Measurements from ENCODE around the gene GYPA.
"Not testable (repeated sequence)": the region's sequence is repeated elsewhere in the genome, so short reads cannot be mapped to it uniquely, and the experiment has no call there.

The GYPA gene

DNA sequence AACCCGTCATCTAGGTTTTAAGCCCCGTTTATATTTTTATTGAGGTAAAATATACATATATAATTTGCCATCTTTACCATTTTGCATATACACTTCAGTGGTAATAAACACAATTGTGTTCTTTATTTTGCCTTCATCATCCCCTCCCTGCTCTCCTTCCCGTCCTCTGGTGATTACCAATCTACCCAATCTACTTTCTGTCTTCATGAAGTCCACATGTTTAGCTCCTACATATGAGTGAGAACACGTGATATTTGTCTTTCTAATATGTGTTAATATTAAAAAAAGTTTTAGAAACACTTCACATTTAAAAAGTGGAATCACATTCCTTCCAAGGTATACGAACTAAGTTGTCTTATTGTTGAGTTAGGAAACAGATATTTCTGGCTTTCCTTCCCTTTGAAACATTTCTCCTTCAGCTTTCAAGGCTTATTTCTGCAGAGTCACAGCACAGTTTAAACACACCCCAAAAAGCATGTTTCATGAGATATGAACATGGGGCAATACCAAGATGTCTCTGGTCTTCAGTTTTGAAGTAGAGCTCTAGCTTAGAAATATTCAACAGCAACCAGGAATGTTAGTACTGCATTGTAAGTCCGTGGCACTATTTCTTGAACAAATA lies 35.9 kb downstream of the GYPA start:
- Histone ChIP-seq H3K9me3 (ENCODE audit: control insufficient read depth, insufficient read depth, low read depth, low read length) (no peaks in the 10 kb centered on the region), H3K4me3 (ENCODE audit: low read depth, low read length) (no peak overlapping the region), H3K4me1 (ENCODE audit: control insufficient read depth, insufficient read depth, low read length) (no peaks in the 10 kb centered on the region), H3K27ac (ENCODE audit: extremely low read depth, low read depth, low read length) (no peak overlapping the region), H3K36me3 (ENCODE audit: control insufficient read depth in 2 of 2, insufficient read depth in 1 of 2, low read length in 2 of 2) (no peaks in the 10 kb centered on the region)
- ChIA-PET CTCF (no interaction called here), POLR2A (no interaction called here)
- TF ChIP-seq ZNF510 (tag by site-specific recombination; IDR thresholded peaks at IDR 0.05; ENCODE audit: insufficient replicate concordance) (no peak), KLF16 (tag by site-specific recombination; IDR thresholded peaks at IDR 0.05) (no peak), ZNF670 (tag by site-specific recombination; IDR thresholded peaks at IDR 0.05; ENCODE audit: low read depth) (no peak), KLF7 (tag by site-specific recombination; IDR thresholded peaks at IDR 0.05; ENCODE audit: borderline replicate concordance) (no peak), ZNF571 (tag by site-specific recombination; IDR thresholded peaks at IDR 0.05) (no peak), GLI2 (tag by site-specific recombination; IDR thresholded peaks at IDR 0.05; ENCODE audit: borderline replicate concordance, low read depth) (no peak), ZFP3 (tag by site-specific recombination; IDR thresholded peaks at IDR 0.05; ENCODE audit: low read depth) (no peak), ZNF169 (tag by site-specific recombination; IDR thresholded peaks at IDR 0.05) (no peak), ZNF211 (tag by site-specific recombination; IDR thresholded peaks at IDR 0.05; ENCODE audit: low read depth) (no peak), ZNF341 (tag by site-specific recombination; IDR thresholded peaks at IDR 0.05; ENCODE audit: low read depth) (no peak), ZNF175 (tag by site-specific recombination; IDR thresholded peaks at IDR 0.05) (no peak), ZNF423 (tag by site-specific recombination; IDR thresholded peaks at IDR 0.05) (no peak), ZNF514 (tag by site-specific recombination; IDR thresholded peaks at IDR 0.05) (no peak), ZNF266 (tag by site-specific recombination; IDR thresholded peaks at IDR 0.05; ENCODE audit: low read depth) (no peak)
- TF ChIP-seq, protein P1, sequence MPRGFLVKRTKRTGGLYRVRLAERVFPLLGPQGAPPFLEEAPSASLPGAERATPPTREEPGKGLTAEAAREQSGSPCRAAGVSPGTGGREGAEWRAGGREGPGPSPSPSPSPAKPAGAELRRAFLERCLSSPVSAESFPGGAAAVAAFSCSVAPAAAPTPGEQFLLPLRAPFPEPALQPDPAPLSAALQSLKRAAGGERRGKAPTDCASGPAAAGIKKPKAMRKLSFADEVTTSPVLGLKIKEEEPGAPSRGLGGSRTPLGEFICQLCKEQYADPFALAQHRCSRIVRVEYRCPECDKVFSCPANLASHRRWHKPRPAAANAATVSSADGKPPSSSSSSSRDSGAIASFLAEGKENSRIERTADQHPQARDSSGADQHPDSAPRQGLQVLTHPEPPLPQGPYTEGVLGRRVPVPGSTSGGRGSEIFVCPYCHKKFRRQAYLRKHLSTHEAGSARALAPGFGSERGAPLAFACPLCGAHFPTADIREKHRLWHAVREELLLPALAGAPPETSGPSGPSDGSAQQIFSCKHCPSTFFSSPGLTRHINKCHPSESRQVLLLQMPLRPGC (tag by site-specific recombination; IDR thresholded peaks at IDR 0.05) = no peak
- TF ChIP-seq, protein P2, sequence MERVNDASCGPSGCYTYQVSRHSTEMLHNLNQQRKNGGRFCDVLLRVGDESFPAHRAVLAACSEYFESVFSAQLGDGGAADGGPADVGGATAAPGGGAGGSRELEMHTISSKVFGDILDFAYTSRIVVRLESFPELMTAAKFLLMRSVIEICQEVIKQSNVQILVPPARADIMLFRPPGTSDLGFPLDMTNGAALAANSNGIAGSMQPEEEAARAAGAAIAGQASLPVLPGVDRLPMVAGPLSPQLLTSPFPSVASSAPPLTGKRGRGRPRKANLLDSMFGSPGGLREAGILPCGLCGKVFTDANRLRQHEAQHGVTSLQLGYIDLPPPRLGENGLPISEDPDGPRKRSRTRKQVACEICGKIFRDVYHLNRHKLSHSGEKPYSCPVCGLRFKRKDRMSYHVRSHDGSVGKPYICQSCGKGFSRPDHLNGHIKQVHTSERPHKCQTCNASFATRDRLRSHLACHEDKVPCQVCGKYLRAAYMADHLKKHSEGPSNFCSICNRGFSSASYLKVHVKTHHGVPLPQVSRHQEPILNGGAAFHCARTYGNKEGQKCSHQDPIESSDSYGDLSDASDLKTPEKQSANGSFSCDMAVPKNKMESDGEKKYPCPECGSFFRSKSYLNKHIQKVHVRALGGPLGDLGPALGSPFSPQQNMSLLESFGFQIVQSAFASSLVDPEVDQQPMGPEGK (tag by site-specific recombination; IDR thresholded peaks at IDR 0.05) = no peak
- TF ChIP-seq, protein P3, sequence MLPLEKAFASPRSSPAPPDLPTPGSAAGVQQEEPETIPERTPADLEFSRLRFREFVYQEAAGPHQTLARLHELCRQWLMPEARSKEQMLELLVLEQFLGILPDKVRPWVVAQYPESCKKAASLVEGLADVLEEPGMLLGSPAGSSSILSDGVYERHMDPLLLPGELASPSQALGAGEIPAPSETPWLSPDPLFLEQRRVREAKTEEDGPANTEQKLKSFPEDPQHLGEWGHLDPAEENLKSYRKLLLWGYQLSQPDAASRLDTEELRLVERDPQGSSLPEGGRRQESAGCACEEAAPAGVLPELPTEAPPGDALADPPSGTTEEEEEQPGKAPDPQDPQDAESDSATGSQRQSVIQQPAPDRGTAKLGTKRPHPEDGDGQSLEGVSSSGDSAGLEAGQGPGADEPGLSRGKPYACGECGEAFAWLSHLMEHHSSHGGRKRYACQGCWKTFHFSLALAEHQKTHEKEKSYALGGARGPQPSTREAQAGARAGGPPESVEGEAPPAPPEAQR (tag by site-specific recombination; IDR thresholded peaks at IDR 0.05) = no peak
- TF ChIP-seq, protein P4, sequence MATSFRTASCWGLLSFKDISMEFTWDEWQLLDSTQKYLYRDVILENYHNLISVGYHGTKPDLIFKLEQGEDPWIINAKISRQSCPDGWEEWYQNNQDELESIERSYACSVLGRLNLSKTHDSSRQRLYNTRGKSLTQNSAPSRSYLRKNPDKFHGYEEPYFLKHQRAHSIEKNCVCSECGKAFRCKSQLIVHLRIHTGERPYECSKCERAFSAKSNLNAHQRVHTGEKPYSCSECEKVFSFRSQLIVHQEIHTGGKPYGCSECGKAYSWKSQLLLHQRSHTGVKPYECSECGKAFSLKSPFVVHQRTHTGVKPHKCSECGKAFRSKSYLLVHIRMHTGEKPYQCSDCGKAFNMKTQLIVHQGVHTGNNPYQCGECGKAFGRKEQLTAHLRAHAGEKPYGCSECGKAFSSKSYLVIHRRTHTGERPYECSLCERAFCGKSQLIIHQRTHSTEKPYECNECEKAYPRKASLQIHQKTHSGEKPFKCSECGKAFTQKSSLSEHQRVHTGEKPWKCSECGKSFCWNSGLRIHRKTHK (tag by site-specific recombination; IDR thresholded peaks at IDR 0.05) = no peak
- TF ChIP-seq, protein P5, sequence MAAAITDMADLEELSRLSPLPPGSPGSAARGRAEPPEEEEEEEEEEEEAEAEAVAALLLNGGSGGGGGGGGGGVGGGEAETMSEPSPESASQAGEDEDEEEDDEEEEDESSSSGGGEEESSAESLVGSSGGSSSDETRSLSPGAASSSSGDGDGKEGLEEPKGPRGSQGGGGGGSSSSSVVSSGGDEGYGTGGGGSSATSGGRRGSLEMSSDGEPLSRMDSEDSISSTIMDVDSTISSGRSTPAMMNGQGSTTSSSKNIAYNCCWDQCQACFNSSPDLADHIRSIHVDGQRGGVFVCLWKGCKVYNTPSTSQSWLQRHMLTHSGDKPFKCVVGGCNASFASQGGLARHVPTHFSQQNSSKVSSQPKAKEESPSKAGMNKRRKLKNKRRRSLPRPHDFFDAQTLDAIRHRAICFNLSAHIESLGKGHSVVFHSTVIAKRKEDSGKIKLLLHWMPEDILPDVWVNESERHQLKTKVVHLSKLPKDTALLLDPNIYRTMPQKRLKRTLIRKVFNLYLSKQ (tag by site-specific recombination; IDR thresholded peaks at IDR 0.05; ENCODE audit: borderline replicate concordance) = no peak

DNA sequence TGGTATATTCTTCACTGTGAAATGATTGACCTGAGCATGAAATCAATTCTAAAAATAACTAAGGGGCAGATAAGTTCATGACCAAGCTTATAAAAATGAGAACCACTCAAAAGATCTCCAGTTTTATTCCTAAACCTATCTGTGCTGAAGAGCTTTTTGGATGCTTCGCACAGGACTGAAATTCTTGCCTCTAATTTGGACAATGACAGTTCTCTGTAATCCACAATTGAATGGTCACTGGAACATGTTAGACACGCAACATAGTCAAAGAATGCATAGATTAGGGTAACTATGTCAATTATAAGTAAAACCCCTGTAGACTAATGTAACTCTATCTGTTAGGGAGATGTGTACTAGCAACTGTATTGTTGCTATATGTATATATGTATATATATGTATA lies 42.7 kb downstream of the GYPA start:
- H3K36me3 ChIP-seq (ENCODE audit: control insufficient read depth in 2 of 2, insufficient read depth in 1 of 2, low read length in 2 of 2); H3K4me3 ChIP-seq (ENCODE audit: low read depth, low read length); H3K4me1 ChIP-seq (ENCODE audit: control insufficient read depth, insufficient read depth, low read length); POLR2A ChIA-PET; H3K9me3 ChIP-seq (ENCODE audit: control insufficient read depth, insufficient read depth, low read depth, low read length); H3K27ac ChIP-seq (ENCODE audit: extremely low read depth, low read depth, low read length): not testable (repeated sequence)
- CTCF ChIA-PET = interaction anchor here (0.6 kb wide), 1 partner anchor 9 kb away, joined by 3 read pairs; no protein-coding TSS in a partner anchor

DNA sequence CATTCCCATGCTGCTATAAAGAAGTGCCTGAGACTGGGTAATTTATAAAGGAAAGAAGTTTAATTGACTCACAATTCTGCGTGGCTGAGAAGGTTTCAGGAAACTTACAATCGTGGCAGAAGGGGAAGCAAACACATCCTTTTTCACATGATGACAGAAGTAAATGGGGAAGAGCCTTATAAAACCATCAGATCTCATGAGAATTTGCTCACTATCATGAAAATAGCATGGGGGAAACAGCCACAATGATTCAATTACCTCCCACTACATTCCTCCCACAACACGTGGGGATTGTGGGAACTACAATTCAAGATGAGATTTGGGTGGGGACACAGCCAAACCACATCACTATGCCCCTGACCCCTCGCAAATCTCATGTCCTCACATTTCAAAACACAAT lies 46.5 kb downstream of the GYPA start:
- POLR2A ChIA-PET = not testable (repeated sequence)

DNA sequence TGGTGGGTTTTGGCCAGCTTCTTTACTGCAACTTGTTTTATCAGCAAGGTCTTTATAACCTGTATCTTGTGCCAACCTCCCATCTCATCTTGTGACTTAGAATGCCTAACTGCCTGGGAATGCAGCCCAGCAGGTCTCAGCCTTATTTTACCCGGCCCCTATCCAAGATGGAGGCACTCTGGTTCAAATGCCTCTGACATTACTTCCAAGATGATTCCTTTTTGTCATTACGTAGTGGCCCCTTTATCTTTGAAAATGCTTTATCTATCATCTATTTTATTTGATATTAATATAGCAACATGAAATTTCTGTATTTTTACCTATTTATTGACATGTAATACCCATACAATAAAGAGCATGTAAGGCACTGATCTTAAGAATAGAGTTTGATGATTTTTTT lies 49.3 kb downstream of the GYPA start:
- H3K27ac ChIP-seq (ENCODE audit: extremely low read depth, low read depth, low read length); H3K9me3 ChIP-seq (ENCODE audit: control insufficient read depth, insufficient read depth, low read depth, low read length); H3K4me3 ChIP-seq (ENCODE audit: low read depth, low read length); POLR2A ChIA-PET; H3K4me1 ChIP-seq (ENCODE audit: control insufficient read depth, insufficient read depth, low read length); H3K36me3 ChIP-seq (ENCODE audit: control insufficient read depth in 2 of 2, insufficient read depth in 1 of 2, low read length in 2 of 2): not testable (repeated sequence)
- CTCF ChIA-PET = interaction anchor here (0.6 kb wide), 1 partner anchor 996 kb away, joined by 3 read pairs; no protein-coding TSS in a partner anchor

More for the DNA sequence above, 46.5 kb downstream of the GYPA start:
- H3K36me3 ChIP-seq (ENCODE audit: control insufficient read depth in 2 of 2, insufficient read depth in 1 of 2, low read length in 2 of 2); H3K4me1 ChIP-seq (ENCODE audit: control insufficient read depth, insufficient read depth, low read length); H3K4me3 ChIP-seq (ENCODE audit: low read depth, low read length); CTCF ChIA-PET; H3K9me3 ChIP-seq (ENCODE audit: control insufficient read depth, insufficient read depth, low read depth, low read length); H3K27ac ChIP-seq (ENCODE audit: extremely low read depth, low read depth, low read length): not testable (repeated sequence)
